Testis (tissue), 2 donors: ENCODE data around the gene SQSTM1.

Experiments used
- CTCF ChIP-seq, 3 experiments: fragments of 450-650 bp in 2 of 3; fragments of 200-600 bp in 1 of 3; sonication (generic) in 1 of 3; IDR thresholded peaks; one replicate each; pipeline ENCODE4 v1.5.1; 2016 to 2019; ENCODE audit warnings: antibody characterized with exemption in 3 of 3, mild to moderate bottlenecking in 2 of 3, moderate library complexity in 1 of 3
- POLR2A ChIP-seq: fragments of 450-650 bp; IDR thresholded peaks from one replicate; pipeline ENCODE4 v1.6.1; 2017; ENCODE audit warnings: antibody characterized with exemption, mild to moderate bottlenecking, moderate library complexity

GRCh38 chr5:179858241-179858585 lies 37.5 kb downstream of the SQSTM1 start:
- no peak for TF ChIP-seq CTCF (IDR thresholded peaks at IDR 0.05)
- no peak for TF ChIP-seq POLR2A
